Left lung (tissue), 10 donors: Measurements from ENCODE around the gene HTRA3. TPM values are rescaled to one million over a fixed set of nuclear protein-coding genes. Genes with fewer than 3 reads are reported as not detected.

ENCODE experiments used
- ATAC-seq: fragments of 200-7000 bp; cut with Tn5 transposase; one replicate; pipeline ENCODE4 v1.9.1; 2020; ENCODE audit warnings: moderate library complexity
- DNase-seq, 4 donors: peaks; one replicate each; pipeline ENCODE4 v3.0.0-alpha.2; 2013 to 2020
- H3K27ac ChIP-seq, 2 donors: fragments of 200-600 bp; sonication (generic) in 1 of 2; one replicate each; pipeline versions ENCODE4 v1.5.0 to v1.8.0; 2020 to 2021
- H3K27me3 ChIP-seq, 2 donors: fragments of 200-600 bp; sonication (generic) in 1 of 2; one replicate each; pipeline versions ENCODE4 v1.5.0 to v1.8.0; 2020 to 2021
- H3K36me3 ChIP-seq, 2 donors: fragments of 200-600 bp; sonication (generic) in 1 of 2; one replicate each; pipeline versions ENCODE4 v1.5.0 to v1.8.0; 2020 to 2021
- H3K4me1 ChIP-seq, 2 donors: fragments of 200-600 bp; one replicate each; pipeline ENCODE4 v1.8.0; 2021
- H3K4me3 ChIP-seq, 2 donors: fragments of 200-600 bp; sonication (generic) in 1 of 2; one replicate each; pipeline versions ENCODE4 v1.5.0 to v1.8.0; 2020 to 2021; ENCODE audit warnings: mild to moderate bottlenecking in 1 of 2
- H3K9me3 ChIP-seq, 2 donors: fragments of 200-600 bp; sonication (generic) in 1 of 2; one replicate each; pipeline versions ENCODE4 v1.5.0 to v1.8.0; 2020 to 2021
- CTCF ChIP-seq, 2 donors: fragments of 200-600 bp; sonication (generic) in 1 of 2; IDR thresholded peaks; one replicate each; pipeline versions ENCODE4 v1.5.0 to v1.8.0; 2021; ENCODE audit warnings: antibody characterized with exemption in 2 of 2
- intact Hi-C, 2 donors: fragments of 100-400 bp; cut with DNase I; formaldehyde crosslinking; loops; one replicate each; pipeline versions ENCODE4 v1.11.2 to v1.14.2; 2022
- polyA plus RNA-seq, 6 donors: library from polyadenylated mRNA; unstranded; fragments of 120-200 nt; gene quantifications; one replicate each; pipeline ENCODE4 v1.2.1, GENCODE V29; 2013; ENCODE audit not compliant: insufficient read length in 6 of 6
- total RNA-seq, 2 donors: library from RNA; stranded (reverse); fragmentation: NEBNext Ultra II Directional; extraction: Animal tissue kit (Norgen Biotek cat#: 25700); gene quantifications; one replicate each; pipeline ENCODE4 v1.2.1, GENCODE V29; 2021
- donor health status: DM: no; HTN: yes; CAD: no.
- donor health status: DM: no; HTN: no; CAD: no.

Gene HTRA3
- total and polyA plus RNA-seq, 8 donors, result 9.7 to 18.3 (median 12.1) TPM

- no peak overlapping the region for H3K4me3 ChIP-seq
- TF ChIP-seq CTCF (IDR thresholded peaks at IDR 0.05), result no peak
- intact Hi-C loops, result no loop called here
- peaks cover 7 to 17% of the 10 kb centered on the region in 2 donors for H3K4me1 ChIP-seq
- H3K9me3 ChIP-seq, result no peaks in the 10 kb centered on the region
- no peak overlapping the region for H3K27ac ChIP-seq
- DNase-seq (no peak), ATAC-seq (no peak)
- no peaks in the 10 kb centered on the region for H3K36me3 ChIP-seq
- H3K27me3 ChIP-seq, result peaks cover 0 to 7% of the 10 kb centered on the region in 2 donors
Measured at GRCh38 chr4:8318509-8318908, 49.0 kb downstream of the HTRA3 start.

- Histone ChIP-seq H3K9me3 (no peaks in the 10 kb centered on the region), H3K4me1 (peaks cover 7 to 17% of the 10 kb centered on the region in 2 donors), H3K4me3 (no peak overlapping the region), H3K27ac (no peak overlapping the region), H3K36me3 (no peaks in the 10 kb centered on the region), H3K27me3 (peaks cover 0 to 7% of the 10 kb centered on the region in 2 donors)
- intact Hi-C loops, result no loop called here
- DNase-seq (no peak), ATAC-seq (no peak)
- no peak for TF ChIP-seq CTCF (IDR thresholded peaks at IDR 0.05)
Measured at GRCh38 chr4:8319061-8319460, 49.5 kb downstream of the HTRA3 start.

- Histone ChIP-seq H3K4me1 (peaks cover 7 to 17% of the 10 kb centered on the region in 2 donors), H3K36me3 (no peaks in the 10 kb centered on the region), H3K9me3 (no peaks in the 10 kb centered on the region), H3K4me3 (no peak overlapping the region), H3K27me3 (peaks cover 0 to 7% of the 10 kb centered on the region in 2 donors), H3K27ac (no peak overlapping the region)
- no peak for TF ChIP-seq CTCF (IDR thresholded peaks at IDR 0.05)
- intact Hi-C loops, result no loop called here
- no peak for ATAC-seq
- DNase-seq, result peak; percentile 20 to 68 (median 50)
Measured at GRCh38 chr4:8319731-8320385, 50.3 kb downstream of the HTRA3 start.

- Histone ChIP-seq H3K4me1 (peaks cover 7 to 13% of the 10 kb centered on the region in 2 donors), H3K4me3 (no peak overlapping the region), H3K27ac (no peak overlapping the region), H3K36me3 (no peaks in the 10 kb centered on the region), H3K9me3 (no peaks in the 10 kb centered on the region), H3K27me3 (peaks cover 0 to 7% of the 10 kb centered on the region in 2 donors)
- intact Hi-C loops, result no loop called here
- DNase-seq, result peak in 1 of 4 donors; percentile 11
- peak; percentile 19 for ATAC-seq
- no peak for TF ChIP-seq CTCF (IDR thresholded peaks at IDR 0.05)
Measured at GRCh38 chr4:8320386-8320750, 50.8 kb downstream of the HTRA3 start.

GRCh38 chr4:8321220-8321619 is 51.7 kb downstream of the HTRA3 start:
- no peak for TF ChIP-seq CTCF (IDR thresholded peaks at IDR 0.05)
- H3K27ac ChIP-seq, result no peak overlapping the region
- H3K27me3 ChIP-seq, result no peaks in the 10 kb centered on the region
- no peak for DNase-seq
- H3K4me1 ChIP-seq, result peaks cover 0 to 5% of the 10 kb centered on the region in 2 donors
- ATAC-seq, result no peak
- no peak overlapping the region for H3K4me3 ChIP-seq
- H3K36me3 ChIP-seq, result no peaks in the 10 kb centered on the region
- H3K9me3 ChIP-seq, result no peaks in the 10 kb centered on the region
- intact Hi-C loops, result no loop called here
